HG02588 (cell line): ENCODE data around the gene EID2B.

Experiments used
- ATAC-seq: cut with Tn5 transposase; IDR thresholded peaks from one replicate; pipeline ENCODE4 v1.9.1; 2021; ENCODE audit warnings: mild to moderate bottlenecking, moderate library complexity; ENCODE audit not compliant: unreplicated experiment

Gene EID2B

DNA sequence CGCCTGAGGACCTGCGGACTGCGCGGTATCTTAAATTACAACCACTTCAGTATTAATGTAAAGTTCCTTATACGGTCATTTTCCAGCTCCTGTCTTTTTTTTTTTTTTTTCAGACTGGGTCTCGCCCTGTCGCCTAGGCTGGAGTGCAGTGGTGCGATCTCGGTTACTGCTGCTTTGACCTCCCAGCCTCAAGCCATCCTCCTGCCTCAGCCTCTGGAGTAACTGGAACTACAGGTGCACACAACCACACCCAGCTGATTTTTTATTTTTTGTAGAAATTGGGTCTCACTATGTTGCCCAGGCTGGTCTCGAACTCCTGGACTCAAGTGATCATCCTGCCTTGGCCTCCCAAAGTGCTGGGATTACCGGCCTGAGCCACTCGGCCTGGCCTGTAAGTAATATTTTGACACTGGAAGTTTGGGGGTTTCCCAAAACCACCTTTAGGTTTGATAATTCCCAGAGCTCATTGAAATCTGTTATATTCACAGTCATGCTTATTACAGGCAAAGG is 406 bp upstream of the EID2B start:
- ATAC-seq = peak; percentile 11

DNA sequence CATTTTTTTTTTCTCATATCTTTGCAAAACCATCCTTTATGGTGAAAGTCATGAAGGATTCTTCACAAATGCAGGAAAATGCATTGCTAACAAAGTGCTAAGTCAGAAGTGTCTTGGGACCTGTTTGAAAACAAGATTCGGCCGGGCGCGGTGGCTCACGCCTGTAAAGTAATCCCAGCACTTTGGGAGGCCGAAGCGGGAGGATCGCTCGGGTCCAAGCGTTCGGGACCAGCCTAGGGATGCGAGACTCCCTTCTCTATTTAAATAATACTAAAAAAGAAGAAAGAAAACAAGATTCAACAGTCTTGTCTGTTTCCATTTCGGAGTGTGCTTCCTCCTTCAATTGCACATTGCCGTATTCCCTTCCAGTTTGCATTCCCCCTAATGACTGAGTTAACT is 819 bp downstream of the EID2B start:
- ATAC-seq = no peak

DNA sequence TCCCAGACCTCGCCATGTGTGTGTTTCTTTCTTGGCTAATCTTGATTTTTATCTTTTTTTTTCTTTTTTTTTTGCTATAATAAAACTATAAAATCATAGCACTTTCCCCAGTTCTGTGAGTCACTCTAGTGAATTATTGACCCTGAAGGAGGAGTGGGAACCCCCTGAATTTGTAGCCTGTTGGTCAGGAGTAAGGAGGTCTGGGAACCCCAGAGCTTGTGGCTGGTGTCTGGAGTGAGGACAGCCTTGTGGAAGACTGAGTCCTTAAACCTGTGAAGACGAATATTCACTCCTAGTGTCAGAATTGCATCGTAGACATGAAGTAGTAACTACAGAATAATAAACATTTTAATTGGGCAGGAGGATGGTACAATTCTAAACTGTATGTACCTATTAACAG is 7.4 kb downstream of the EID2B start:
- ATAC-seq = no peak

DNA sequence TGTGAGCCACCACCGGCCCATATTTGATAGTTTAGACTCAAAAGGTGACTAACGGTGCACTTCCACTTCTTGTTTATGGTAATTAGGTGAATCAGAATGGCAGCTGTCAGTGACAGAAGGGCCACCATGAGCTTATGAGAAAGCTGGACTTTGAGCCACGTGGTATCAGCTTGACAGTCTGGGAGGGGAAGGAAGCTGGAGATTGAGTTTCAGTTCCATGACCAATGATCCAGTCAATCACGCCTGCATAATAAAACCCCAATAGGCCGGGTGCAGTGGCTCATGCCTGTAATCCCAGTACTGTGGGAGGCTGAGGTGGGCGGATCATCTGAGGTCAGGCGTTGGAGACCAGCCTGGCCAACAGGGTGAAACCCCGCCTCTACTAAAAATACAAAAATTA is 8.2 kb downstream of the EID2B start:
- ATAC-seq = no peak

DNA sequence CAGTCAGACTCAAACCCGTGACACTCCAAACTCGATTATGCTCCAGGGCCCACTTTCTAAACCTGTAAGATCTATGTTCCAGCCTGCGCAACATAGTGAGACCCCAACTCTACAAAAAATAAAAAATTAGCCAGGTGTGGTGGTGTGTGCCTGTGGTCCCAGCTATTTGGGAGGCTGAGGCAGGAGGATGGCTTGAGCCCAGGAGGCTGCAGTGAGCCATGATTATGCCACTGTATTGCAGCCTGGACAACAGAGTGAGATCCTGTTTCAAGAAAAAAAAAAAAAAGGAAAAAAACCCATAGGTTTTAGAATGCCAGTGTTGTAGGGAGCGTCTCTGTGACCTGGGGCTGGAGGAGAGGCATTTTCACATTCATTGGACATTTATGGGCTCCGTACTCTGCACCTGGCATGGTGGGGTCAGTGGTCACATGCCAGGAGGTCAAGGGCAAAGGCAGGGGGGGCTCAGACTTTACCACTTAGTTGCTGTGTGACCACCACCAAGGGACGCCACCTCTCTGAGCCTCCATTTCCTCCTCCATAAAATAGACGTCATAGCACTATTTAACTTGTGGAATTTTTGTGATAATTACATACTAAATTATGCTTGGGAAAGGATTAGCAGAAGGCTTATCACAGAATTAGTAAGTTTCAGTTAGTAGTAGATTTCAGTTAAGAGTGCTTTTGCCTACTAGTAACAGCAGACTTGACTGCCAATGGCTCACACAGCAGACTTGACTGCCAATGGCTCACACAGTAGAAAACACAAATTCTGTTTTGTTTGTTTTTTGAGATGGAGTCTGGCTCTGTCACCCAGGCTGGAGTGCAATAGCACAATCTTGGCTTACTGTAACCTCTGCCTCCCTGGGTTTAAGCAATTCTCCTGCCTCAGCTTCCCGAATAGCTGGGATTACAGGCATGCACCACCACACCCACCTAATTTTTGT is 11.8 kb downstream of the EID2B start:
- no peak for ATAC-seq

DNA sequence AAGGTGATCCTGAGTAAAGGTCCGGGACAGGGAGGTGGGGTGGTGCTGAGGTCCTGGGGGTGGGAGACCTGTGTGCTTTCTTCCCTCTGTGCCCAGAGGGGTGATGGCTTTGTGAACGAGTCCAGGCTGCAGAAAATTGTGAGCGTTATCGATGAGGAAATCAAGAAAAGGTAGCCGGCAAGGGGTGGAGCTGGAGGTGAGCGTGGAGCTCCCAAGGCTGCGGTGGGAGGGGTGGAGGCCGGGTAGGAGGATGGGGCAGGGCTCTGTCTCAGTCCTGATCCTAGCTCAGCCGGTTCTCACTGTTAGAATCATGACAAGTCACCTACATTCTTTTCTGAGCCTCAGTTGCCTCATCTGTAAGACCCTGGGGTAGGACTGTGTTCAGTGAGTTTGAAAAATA is 13.7 kb downstream of the EID2B start:
- no peak for ATAC-seq

DNA sequence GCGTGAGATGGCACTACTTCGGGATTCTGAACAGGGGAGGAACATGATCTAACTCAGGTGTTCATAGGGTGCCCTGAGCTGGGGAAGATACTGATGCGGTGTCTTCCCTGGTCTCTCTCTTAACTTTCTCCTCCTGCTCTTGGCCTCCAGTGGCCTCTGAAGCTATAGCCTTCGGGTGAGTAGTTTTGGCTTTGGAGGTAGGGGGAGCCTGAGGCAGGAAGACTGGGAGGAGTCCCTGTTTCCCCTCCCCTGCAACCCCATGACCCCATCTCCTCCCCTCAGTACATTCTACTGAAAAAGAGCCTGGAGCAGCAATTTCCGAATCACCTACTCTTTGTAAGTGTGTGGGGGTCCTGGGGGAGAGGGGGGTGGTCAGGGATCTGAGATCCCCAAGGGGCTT is 14.2 kb downstream of the EID2B start:
- ATAC-seq = no peak

DNA sequence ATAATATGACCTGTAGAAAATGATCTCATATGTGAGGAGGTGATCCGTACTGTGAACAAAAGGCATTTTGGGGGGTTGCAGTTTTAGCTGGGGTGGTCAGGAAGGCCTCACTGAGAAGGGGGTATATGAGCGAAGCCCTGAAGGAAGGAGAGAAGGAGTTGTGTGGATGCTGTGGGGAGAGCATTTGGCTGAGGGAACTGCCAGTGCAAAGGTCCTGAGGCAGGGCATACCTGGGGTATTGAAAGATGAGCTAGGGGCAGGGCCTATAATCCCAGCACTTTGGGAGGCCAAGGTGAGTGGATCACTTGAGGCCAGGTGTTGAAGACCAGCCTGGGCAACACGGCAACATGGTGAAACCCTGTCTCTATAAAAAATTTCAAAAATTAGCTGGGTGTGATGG is 15.2 kb downstream of the EID2B start:
- no peak for ATAC-seq

DNA sequence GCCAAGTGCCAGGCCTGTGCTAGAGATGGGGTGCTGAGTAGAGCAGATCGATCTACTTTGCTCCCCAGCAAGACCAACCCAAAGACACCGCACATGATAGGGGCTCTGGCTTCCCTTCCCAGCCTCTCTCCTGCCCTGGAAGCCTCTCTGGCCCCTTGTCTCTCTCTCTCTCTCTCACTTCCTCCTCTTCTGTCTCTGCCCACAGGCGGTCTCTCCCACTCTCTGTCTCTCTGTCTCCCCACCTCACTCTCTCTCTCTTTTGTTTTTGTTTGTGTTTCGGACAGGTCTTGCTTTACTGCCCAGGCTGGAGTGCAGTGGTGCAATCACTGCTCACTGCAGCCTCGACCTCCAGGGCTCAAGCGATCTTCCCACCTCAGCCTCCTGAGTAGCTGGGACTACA is 16.4 kb downstream of the EID2B start:
- ATAC-seq = no peak

DNA sequence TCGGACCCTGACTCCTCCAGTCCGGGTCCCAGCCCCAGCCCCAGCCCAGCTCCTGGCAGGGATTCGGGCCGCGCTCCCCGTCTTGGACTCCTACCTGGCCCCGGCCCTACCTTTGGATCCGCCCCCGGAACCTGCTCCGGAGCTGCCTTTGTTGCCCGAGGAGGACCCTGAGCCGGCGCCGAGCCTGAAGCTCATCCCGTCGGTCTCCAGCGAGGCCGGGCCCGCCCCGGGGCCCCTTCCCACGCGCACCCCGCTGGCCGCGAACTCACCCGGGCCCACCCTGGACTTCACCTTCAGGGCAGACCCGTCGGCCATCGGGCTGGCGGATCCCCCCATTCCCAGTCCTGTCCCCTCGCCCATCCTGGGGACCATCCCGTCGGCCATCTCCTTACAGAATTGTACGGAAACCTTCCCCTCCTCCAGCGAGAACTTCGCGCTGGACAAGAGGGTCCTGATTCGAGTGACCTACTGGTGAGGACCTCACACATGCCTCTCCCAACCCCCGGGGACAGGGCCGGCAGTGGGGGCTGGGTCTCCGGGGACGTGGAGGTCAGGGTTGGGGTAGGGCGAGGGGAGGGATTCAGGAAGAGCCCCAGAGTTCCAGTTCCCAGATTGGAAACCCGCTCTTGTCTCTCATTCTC is 17.0 kb downstream of the EID2B start:
- ATAC-seq = no peak

DNA sequence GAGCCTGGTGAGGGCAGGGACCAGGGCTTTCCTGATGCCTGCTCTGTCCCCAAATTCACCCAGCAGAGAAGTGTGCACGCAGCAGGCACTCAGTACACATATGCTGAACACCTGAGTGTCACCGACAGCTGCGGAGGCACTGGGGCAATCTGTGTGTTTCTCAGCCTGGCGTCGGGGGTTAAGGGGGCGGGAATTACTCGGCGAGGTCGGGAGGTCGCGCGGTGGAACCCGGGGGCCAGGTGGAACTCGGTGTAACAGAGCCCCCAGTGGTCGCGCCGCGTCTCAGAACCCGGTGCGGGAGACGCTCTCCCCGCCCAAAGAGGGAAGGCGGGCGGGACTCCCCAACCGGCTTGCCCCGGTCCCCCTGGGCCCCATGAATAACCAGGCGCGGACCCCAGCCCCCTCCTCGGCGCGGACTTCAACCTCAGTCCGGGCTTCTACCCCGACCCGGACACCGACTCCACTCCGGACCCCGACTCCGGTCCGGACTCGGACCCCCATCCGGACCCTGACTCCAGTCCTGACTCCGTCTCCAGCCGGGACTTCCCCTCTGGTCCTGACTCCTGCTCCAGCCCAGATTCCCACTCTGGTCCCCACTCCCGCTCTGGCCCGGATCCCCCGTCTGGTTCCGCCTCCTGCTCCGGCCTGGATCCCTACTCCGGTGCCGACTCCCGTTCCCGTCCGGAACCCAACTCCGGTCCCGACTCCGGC is 17.7 kb downstream of the EID2B start, which contains the start of gene SELENOV:
Gene SELENOV, plus strand, starts transcription at position 300 of the 711 bp plus-strand sequence. Its CDS starts 74 bp downstream, at position 374.
- ATAC-seq = no peak

DNA sequence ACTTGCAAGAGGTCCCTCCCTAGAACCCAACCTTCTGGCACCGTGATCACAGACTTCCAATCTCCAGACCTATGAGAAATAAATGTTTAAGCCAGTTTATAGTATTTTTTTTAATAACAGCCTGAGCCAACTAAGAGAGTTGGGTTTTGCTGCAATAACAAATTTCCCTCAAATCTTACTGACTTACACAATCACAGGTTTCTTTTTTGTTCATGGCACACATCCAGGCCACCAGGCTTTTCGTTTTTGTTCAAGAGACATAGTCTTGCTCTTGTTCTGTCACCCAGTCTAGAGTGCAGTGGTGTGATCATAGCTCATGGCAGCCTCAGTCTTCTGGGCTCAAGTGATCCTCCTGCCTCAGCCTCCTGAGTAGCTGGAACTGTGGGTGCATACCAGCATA is 19.7 kb downstream of the EID2B start:
- no peak for ATAC-seq

DNA sequence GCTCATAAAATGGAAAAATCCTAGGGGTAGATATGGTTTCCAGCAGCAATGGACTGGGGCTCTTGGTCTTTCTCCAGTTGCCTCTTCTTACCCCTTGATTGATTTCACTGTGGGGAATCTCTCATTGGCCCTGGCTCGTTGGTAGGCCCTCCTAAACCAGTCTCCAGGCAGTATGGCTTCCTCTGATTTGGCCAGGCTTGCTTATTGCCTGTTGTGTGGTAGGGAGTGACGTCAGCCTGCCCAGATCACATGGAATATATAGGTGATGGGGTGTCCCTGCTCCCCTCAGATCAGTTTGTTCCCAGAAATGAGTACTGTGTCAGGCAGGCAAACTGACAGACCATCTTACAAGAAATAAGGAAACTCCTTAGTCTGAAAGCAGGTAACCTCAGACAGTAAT is 23.4 kb downstream of the EID2B start:
- no peak for ATAC-seq

DNA sequence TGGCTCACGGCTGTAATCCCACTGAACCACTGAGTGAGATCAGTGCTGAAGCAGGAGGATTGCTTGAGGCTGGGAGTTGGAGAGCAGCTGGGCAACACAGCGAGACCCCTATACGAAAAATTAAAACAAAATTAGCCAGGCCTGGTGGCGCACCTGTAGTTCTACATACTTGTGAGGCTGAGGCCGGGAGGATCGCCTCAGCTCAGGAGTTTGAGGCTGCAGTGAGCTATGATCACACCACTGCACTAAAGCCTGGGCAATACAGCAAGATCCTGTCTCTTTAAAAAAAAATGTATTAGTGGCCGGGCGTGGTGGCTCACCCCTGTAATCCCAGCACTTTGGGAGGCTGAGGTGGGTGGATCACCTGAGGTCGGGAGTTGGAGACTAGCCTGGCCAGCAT is 24.0 kb downstream of the EID2B start:
- no peak for ATAC-seq

DNA sequence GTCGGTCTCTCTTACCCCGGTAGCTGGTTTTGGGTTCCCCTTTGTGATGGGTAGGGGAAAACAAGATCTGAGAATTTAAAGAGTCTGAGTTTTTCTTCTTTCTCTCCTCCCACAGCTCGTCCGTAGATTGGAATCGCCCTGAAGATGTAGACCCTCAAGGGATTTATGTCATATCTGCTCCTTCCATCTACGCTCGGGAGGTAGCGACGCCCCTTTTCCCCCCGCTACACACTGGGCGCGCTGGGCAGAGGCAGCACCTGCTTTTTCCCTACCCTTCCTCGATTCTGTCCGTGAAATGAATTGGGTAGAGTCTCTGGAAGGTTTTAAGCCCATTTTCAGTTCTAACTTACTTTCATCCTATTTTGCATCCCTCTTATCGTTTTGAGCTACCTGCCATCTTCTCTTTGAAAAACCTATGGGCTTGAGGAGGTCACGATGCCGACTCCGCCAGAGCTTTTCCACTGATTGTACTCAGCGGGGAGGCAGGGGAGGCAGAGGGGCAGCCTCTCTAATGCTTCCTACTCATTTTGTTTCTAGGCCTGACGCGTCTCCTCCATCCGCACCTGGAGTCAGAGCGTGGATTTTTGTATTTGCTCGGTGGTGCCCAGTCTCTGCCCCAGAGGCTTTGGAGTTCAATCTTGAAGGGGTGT is 24.8 kb downstream of the EID2B start:
- ATAC-seq = no peak

DNA sequence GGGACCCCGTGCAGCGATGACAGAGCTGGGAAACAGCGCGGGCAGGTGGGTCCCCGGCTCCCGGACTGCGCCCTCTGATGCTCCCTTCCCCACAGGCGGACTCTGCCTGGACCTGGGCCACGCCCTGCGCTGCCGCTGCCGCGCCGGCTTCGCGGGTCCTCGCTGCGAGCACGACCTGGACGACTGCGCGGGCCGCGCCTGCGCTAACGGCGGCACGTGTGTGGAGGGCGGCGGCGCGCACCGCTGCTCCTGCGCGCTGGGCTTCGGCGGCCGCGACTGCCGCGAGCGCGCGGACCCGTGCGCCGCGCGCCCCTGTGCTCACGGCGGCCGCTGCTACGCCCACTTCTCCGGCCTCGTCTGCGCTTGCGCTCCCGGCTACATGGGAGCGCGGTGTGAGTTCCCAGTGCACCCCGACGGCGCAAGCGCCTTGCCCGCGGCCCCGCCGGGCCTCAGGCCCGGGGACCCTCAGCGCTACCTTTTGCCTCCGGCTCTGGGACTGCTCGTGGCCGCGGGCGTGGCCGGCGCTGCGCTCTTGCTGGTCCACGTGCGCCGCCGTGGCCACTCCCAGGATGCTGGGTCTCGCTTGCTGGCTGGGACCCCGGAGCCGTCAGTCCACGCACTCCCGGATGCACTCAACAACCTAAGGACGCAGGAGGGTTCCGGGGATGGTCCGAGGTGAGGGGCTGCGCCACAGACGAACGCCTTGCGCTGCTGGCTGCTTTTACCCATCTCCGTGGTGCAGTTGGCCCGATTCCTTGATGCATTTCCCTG is 25.5 kb downstream of the EID2B start:
- peak; percentile 51 for ATAC-seq

DNA sequence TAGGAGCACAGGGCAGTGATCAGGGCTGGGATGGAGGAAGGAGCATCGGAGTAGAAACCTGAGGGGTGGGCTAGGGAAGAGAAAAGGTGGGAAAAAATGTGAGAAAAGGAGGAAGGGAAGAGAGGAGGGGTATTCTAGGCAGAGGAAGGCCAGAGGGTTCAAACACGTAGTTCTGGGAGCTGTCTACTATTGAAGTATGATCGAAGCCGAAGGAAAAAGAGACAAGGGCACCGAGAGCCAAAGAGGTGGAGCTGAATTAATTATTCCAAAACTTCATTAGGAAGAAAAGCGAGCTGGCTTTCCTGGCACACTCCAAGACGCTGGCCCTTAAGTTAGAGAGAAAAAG is 26.1 kb downstream of the EID2B start:
- ATAC-seq = no peak

DNA sequence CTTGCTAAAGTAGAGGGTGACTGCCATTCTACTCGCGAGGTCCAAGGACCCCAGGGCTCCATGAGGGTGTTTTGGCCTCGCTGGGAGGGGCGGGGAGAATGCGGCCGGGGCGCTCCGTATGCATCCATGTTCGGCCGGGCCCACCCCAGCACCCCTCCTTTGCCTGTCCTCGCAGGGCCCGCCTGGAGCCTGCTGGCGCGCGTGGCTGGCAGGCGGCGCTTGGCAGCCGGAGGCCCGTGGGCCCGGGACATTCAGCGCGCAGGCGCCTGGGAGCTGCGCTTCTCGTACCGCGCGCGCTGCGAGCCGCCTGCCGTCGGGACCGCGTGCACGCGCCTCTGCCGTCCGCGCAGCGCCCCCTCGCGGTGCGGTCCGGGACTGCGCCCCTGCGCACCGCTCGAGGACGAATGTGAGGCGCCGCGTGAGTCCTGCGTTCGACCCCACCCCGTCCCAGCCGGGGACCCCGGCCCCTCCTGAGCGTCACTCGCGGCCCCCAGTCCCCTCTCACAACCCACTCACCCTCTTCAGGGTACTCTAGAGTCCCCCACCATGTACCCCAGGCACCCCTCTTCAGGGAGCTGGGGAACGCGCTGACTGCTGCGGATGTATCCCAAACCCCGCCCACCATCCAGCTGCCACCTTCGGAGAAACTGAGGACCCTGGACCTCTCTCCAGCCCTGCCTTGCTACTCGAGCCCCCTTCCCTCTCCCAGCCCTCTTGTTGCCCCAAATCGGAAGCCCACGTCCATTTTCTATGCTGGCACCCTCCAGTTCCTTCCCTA is 29.8 kb downstream of the EID2B start:
- no peak for ATAC-seq

DNA sequence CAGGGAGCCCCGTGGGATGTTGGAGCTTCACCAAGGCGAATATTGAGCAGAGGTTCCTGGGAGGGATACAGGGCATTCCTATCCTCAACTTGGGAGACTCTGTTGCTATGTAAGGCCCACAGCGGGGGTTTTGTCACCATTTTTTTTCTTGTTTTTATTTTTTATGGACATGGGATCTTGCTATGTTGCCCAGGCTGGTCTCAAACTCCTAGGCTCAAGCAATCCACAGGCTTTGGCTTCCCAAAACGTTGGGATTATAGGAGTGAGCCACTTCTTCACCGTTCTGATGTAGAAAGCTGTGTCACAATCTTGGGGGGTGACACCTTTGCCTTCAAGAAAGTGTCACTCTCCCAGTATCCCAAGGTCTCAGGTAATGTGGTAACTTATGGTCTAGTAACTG is 31.3 kb downstream of the EID2B start:
- no peak for ATAC-seq

DNA sequence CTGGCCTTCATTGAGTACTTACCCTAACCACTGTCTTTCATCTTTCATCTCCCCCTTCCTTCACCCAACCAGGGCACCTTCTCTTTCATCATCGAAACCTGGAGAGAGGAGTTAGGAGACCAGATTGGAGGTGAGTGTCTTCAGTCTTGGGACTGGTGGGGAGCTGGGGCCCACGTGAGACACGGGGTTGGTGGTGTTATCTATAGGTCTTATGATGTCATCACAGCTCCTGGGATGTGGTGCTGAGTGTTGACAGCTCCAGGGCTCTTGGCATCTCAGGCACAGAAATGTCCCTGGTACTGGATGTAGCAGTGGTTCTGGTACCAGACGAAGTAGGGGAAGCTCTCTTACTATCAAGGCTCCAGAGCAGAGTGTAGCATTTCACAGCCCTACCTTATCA is 32.1 kb downstream of the EID2B start:
- no peak for ATAC-seq
